Mesenchymal stem cell (in vitro differentiated cells and primary cell): ENCODE results near the gene SLFN12L.

Experiments used
- DNase-seq: peaks from one replicate; pipeline ENCODE4 v3.0.0-alpha.2; 2013
- H2AFZ ChIP-seq: one replicate; pipeline ENCODE4 v1.6.1; 2013; ENCODE audit warnings: low read depth, mild to moderate bottlenecking, control low read depth, inconsistent platforms, low read length, moderate library complexity
- H2AK5ac ChIP-seq: 2 replicates; pipeline ENCODE4 v1.6.1; 2013; ENCODE audit warnings: low read length, moderate library complexity, mild to moderate bottlenecking, inconsistent platforms; ENCODE audit not compliant: severe bottlenecking
- H2BK120ac ChIP-seq: one replicate; pipeline ENCODE4 v1.6.1; 2013; ENCODE audit warnings: low read depth, mild to moderate bottlenecking, inconsistent platforms, low read length, moderate library complexity
- H2BK12ac ChIP-seq, 2 experiments: one replicate each; pipeline ENCODE4 v1.6.1; 2013; ENCODE audit warnings: inconsistent platforms in 2 of 2, low read length in 2 of 2, mild to moderate bottlenecking in 2 of 2, moderate library complexity in 2 of 2, control low read depth in 1 of 2
- H2BK15ac ChIP-seq: one replicate; pipeline ENCODE4 v1.6.1; 2013; ENCODE audit warnings: mild to moderate bottlenecking, low read depth, inconsistent platforms; ENCODE audit not compliant: poor library complexity, severe bottlenecking
- H2BK5ac ChIP-seq: 2 replicates; pipeline ENCODE4 v1.6.1; 2013; ENCODE audit warnings: low read depth, mild to moderate bottlenecking, low read length, control low read depth, inconsistent platforms; ENCODE audit not compliant: poor library complexity, severe bottlenecking
- H3K14ac ChIP-seq, 2 experiments: one replicate each; pipeline ENCODE4 v1.6.1; 2013; ENCODE audit warnings: inconsistent platforms in 2 of 2, low read length in 2 of 2, control low read depth in 1 of 2, mild to moderate bottlenecking in 1 of 2, moderate library complexity in 1 of 2
- H3K18ac ChIP-seq, 2 experiments: one replicate each; pipeline ENCODE4 v1.6.1; 2013; ENCODE audit warnings: inconsistent platforms in 2 of 2, low read length in 2 of 2, control low read depth in 1 of 2, low read depth in 1 of 2, mild to moderate bottlenecking in 1 of 2
- H3K23ac ChIP-seq, 2 experiments: one replicate each; pipeline ENCODE4 v1.6.1; 2013; ENCODE audit warnings: inconsistent platforms in 2 of 2, low read length in 2 of 2, mild to moderate bottlenecking in 2 of 2, moderate library complexity in 2 of 2, control low read depth in 1 of 2
- H3K27ac ChIP-seq: 2 replicates; pipeline ENCODE4 v1.5.1; 2013; ENCODE audit warnings: mild to moderate bottlenecking, moderate library complexity, low read length, control low read depth, inconsistent platforms; ENCODE audit not compliant: poor library complexity, severe bottlenecking
- H3K27me3 ChIP-seq, 2 experiments: 2 replicates each; pipeline versions ENCODE4 v1.6.1 to v1.7.0; 2013; ENCODE audit warnings: low read length in 2 of 2, mild to moderate bottlenecking in 2 of 2, moderate library complexity in 2 of 2, control low read depth in 1 of 2, inconsistent platforms in 1 of 2; ENCODE audit not compliant: control insufficient read depth in 1 of 2, insufficient read depth in 1 of 2
- H3K36me3 ChIP-seq, 2 experiments: 2 replicates each; pipeline versions ENCODE4 v1.6.1 to v1.7.0; 2013; ENCODE audit warnings: low read length in 2 of 2, control low read depth in 1 of 2, inconsistent platforms in 1 of 2, low read depth in 1 of 2, mild to moderate bottlenecking in 1 of 2; ENCODE audit not compliant: insufficient read depth in 2 of 2, control insufficient read depth in 1 of 2
- H3K4ac ChIP-seq, 2 experiments: one replicate each; pipeline ENCODE4 v1.6.1; 2013; ENCODE audit warnings: inconsistent platforms in 2 of 2, low read length in 2 of 2, mild to moderate bottlenecking in 2 of 2, moderate library complexity in 2 of 2, control low read depth in 1 of 2, low read depth in 1 of 2
- H3K4me1 ChIP-seq: 2 replicates; pipeline ENCODE4 v1.6.1; 2013; ENCODE audit warnings: low read depth, low read length, control low read depth; ENCODE audit not compliant: control insufficient read depth, insufficient read depth
- H3K4me2 ChIP-seq: 2 replicates; pipeline ENCODE4 v1.6.1; 2013; ENCODE audit warnings: low read length, mild to moderate bottlenecking, inconsistent platforms; ENCODE audit not compliant: poor library complexity, severe bottlenecking
- H3K4me3 ChIP-seq, 2 experiments: 2 replicates each; pipeline versions ENCODE4 v1.5.1 to v1.7.0; 2013; ENCODE audit warnings: low read length in 2 of 2, mild to moderate bottlenecking in 2 of 2, control low read depth in 1 of 2, low read depth in 1 of 2; ENCODE audit not compliant: insufficient read depth in 1 of 2
- H3K79me1 ChIP-seq: replicated peaks from 2 replicates; pipeline ENCODE4 v1.6.1; 2013; ENCODE audit warnings: mild to moderate bottlenecking, control low read depth, low read length, inconsistent platforms; ENCODE audit not compliant: poor library complexity, severe bottlenecking
- H3K9ac ChIP-seq: 2 replicates; pipeline ENCODE4 v1.7.0; 2013; ENCODE audit warnings: mild to moderate bottlenecking, low read length, moderate library complexity
- H3K9me3 ChIP-seq: 2 replicates; pipeline ENCODE4 v1.7.0; 2013; ENCODE audit warnings: mild to moderate bottlenecking, low read length; ENCODE audit not compliant: control insufficient read depth
- H4K8ac ChIP-seq: one replicate; pipeline ENCODE4 v1.6.1; 2013; ENCODE audit warnings: inconsistent platforms, mild to moderate bottlenecking, low read length, moderate library complexity
- H4K91ac ChIP-seq: one replicate; pipeline ENCODE4 v1.6.1; 2013; ENCODE audit warnings: mild to moderate bottlenecking, low read length, inconsistent platforms
- WGBS: methylation state at CpG from one replicate; pipeline ENCODE4 v1.1.7; 2013; ENCODE audit warnings: mixed read lengths; 5-methylcytosine and 5-hydroxymethylcytosine counted together

The SLFN12L gene

DNA sequence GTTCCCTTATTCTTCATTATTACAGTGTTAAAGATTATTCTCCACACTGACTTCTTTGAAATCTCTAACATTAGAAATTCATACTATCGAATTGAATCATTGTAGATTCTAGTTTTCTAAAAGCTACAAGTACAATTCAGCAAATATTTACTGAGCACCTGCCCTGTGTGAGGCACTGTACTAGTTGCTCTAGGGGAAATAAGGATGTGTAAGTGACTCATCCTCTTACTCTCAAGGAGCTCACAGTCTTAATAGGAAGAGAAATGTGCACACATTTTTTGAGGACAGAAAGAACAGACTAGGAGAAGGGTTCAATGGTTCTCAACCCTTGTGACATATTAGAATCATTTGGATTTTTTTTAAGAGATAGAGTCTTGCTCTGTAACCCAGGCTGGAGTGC is 7.7 kb upstream of the SLFN12L start:
- Histone ChIP-seq H4K8ac (no peak overlapping the region), H3K4me1 (no peaks in the 10 kb centered on the region), H4K91ac (no peak overlapping the region), H3K14ac (no peak overlapping the region), H3K23ac (no peak overlapping the region), H3K4me2 (no peak overlapping the region), H2BK5ac (no peak overlapping the region), H2BK12ac (no peak overlapping the region), H3K4ac (no peak overlapping the region), H2AK5ac (no peak overlapping the region), H3K4me3 (no peak overlapping the region), H2AFZ (no peak overlapping the region), H3K27me3 (peaks cover 19 to 34% of the 10 kb centered on the region in 2 experiments), H2BK120ac (no peak overlapping the region), H3K18ac (no peak overlapping the region), H3K9me3 (no peaks in the 10 kb centered on the region), H3K27ac (no peak overlapping the region), H3K79me1 (no peaks in the 10 kb centered on the region), H2BK15ac (no peak overlapping the region), H3K9ac (no peak overlapping the region), H3K36me3 (no peaks in the 10 kb centered on the region)
- no CpG with 5 or more reads among the region's 1 CpG for WGBS
- no peak for DNase-seq

DNA sequence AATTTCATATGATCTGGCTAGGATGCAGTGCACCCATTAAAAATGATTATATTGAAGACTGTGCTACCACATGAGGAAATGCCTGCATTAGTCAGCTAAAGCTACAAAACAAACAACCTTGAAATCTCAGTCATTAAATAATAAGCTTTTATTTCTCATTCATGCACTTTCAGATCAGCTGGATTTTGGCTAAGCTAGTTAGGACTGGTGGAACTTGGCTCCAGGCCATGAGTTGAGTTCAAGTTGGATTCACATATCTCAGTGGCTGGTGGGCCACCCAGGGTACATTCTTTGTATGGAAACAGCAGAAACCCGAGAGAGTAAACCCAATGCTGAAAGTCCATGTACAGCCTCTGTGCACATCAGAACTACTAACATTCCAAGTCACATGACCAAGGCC is 6.4 kb upstream of the SLFN12L start:
- Histone ChIP-seq H3K79me1 (no peaks in the 10 kb centered on the region), H4K8ac (no peak overlapping the region), H2AFZ (no peak overlapping the region), H4K91ac (no peak overlapping the region), H2BK12ac (no peak overlapping the region), H2BK120ac (no peak overlapping the region), H3K36me3 (no peaks in the 10 kb centered on the region), H3K27ac (no peak overlapping the region), H2BK15ac (no peak overlapping the region), H3K9ac (no peak overlapping the region), H2AK5ac (no peak overlapping the region), H3K4me3 (no peak overlapping the region), H3K23ac (no peak overlapping the region), H3K18ac (no peak overlapping the region), H3K4ac (no peak overlapping the region), H3K4me2 (no peak overlapping the region), H2BK5ac (no peak overlapping the region), H3K9me3 (no peaks in the 10 kb centered on the region), H3K14ac (no peak overlapping the region), H3K27me3 (peaks cover 14 to 23% of the 10 kb centered on the region in 2 experiments), H3K4me1 (no peaks in the 10 kb centered on the region)
- DNase-seq: no peak
- no CpG with 5 or more reads among the region's 1 CpG for WGBS

DNA sequence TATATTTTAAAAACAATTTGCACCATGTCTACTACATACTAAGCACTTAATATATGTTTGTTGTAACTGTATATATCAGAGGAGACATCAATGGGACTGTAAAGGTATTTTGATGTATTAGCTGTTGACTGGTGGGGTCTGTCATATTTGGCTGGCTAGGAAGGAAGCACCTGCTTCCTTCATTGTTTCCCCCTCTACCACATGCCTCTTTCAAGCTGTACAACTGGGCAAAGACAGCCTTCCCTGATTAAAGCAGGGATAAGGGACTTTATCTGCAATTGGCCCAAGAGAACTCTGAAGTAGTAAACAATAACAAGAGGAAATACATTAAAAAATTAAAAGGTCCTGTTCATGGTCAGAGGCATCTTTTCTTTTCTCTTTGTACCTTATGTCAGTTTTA is 5.5 kb upstream of the SLFN12L start:
- H3K18ac ChIP-seq: no peak overlapping the region
- no peak overlapping the region for H2AFZ ChIP-seq
- no peak overlapping the region for H3K14ac ChIP-seq
- H3K9me3 ChIP-seq: no peaks in the 10 kb centered on the region
- H4K91ac ChIP-seq: no peak overlapping the region
- H2AK5ac ChIP-seq: no peak overlapping the region
- no peak overlapping the region for H3K23ac ChIP-seq
- H3K27me3 ChIP-seq: peaks cover 5 to 14% of the 10 kb centered on the region in 2 experiments
- H3K4ac ChIP-seq: no peak overlapping the region
- H3K4me1 ChIP-seq: no peaks in the 10 kb centered on the region
- no peaks in the 10 kb centered on the region for H3K36me3 ChIP-seq
- no peak overlapping the region for H3K4me3 ChIP-seq
- no peak overlapping the region for H2BK120ac ChIP-seq
- H2BK12ac ChIP-seq: no peak overlapping the region
- no peak overlapping the region for H2BK5ac ChIP-seq
- no peak overlapping the region for H3K9ac ChIP-seq
- H3K27ac ChIP-seq: no peak overlapping the region
- H2BK15ac ChIP-seq: no peak overlapping the region
- H3K79me1 ChIP-seq: no peaks in the 10 kb centered on the region
- H3K4me2 ChIP-seq: no peak overlapping the region
- H4K8ac ChIP-seq: no peak overlapping the region
- DNase-seq: no peak

DNA sequence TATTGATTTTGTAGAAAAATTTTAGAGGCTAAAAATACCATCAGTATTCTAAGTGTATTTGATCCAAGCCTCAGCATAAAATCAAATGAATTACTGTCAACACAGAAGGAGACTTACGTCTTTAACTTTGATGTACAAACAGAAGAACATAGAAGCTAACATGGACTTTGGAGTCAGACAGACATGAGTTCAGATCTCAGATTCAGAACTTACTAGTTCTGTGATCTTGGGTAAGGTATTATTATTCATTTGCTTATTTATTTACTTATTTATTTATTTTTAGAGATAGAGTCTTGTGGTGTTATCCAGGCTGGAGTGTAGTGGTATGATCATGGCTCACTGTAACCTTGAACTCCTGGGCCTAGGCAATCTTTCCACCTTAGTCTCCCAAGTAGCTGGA is 4.0 kb upstream of the SLFN12L start:
- WGBS: no CpG with 5 or more reads among the region's 1 CpG
- Histone ChIP-seq H2BK15ac (no peak overlapping the region), H3K4me3 (peak overlapping the region in 1 of 2 experiments; percentile 68), H4K8ac (no peak overlapping the region), H3K9me3 (no peaks in the 10 kb centered on the region), H3K4ac (no peak overlapping the region), H2BK120ac (no peak overlapping the region), H3K23ac (no peak overlapping the region), H3K14ac (no peak overlapping the region), H2AFZ (no peak overlapping the region), H2BK5ac (no peak overlapping the region), H4K91ac (no peak overlapping the region), H3K27me3 (peaks cover 0 to 14% of the 10 kb centered on the region in 2 experiments), H2AK5ac (no peak overlapping the region), H3K4me2 (no peak overlapping the region), H3K9ac (peak overlapping the region; percentile 86), H3K27ac (no peak overlapping the region), H2BK12ac (no peak overlapping the region), H3K36me3 (no peaks in the 10 kb centered on the region), H3K18ac (no peak overlapping the region), H3K79me1 (no peaks in the 10 kb centered on the region), H3K4me1 (no peaks in the 10 kb centered on the region)
- DNase-seq: no peak
